Measurements from ENCODE around the gene POMT2.

- TF ChIP-seq GATA2 (IDR thresholded peaks at IDR 0.05; ENCODE audit: low read depth, low read length), result no peak
- TF ChIP-seq GATA3 (IDR thresholded peaks at IDR 0.05; ENCODE audit: low read depth, low read length), result no peak
Observed at GRCh38 chr14:77325746-77326094, 5.0 kb upstream of the POMT2 start.

All from SH-SY5Y (cell line).